GM19025 (cell line): Measurements from ENCODE around the gene DIPK2A.

ENCODE experiments used
- ATAC-seq: cut with Tn5 transposase; IDR thresholded peaks from one replicate; pipeline ENCODE4 v1.9.1; 2021; ENCODE audit warnings: mild to moderate bottlenecking, low read depth, moderate library complexity; ENCODE audit not compliant: unreplicated experiment

DIPK2A gene

GRCh38 chr3:143971359-143972154 is at the start of gene DIPK2A:
Gene DIPK2A, plus strand, starts transcription at chr3:143971823. Its CDS starts 510 bp downstream, at chr3:143972333.
- peak; percentile 54 for ATAC-seq

- ATAC-seq, result peak; percentile 59
These were observed 46.9 kb upstream of the DIPK2A start for GRCh38 chr3:143924522-143925285.

DNA sequence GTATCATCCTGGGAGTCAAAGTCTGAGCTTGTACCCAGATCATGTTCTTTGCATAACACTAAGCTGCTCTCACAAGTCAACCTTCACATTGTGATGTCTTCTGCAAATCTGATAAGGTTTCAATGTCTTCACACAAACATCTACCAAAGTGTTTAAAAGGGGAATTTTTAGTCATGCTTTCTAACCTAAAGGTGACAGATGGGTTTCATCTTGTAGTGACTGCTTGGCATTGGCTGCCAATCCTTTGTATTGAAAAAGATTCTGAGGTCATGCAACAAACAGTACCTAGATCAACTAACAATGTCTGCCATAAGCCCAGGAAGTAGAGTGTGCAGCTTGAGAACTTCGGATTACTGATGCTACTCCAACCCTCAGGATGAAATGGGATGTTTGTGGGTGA is 43.6 kb upstream of the DIPK2A start:
- ATAC-seq, result no peak

DNA sequence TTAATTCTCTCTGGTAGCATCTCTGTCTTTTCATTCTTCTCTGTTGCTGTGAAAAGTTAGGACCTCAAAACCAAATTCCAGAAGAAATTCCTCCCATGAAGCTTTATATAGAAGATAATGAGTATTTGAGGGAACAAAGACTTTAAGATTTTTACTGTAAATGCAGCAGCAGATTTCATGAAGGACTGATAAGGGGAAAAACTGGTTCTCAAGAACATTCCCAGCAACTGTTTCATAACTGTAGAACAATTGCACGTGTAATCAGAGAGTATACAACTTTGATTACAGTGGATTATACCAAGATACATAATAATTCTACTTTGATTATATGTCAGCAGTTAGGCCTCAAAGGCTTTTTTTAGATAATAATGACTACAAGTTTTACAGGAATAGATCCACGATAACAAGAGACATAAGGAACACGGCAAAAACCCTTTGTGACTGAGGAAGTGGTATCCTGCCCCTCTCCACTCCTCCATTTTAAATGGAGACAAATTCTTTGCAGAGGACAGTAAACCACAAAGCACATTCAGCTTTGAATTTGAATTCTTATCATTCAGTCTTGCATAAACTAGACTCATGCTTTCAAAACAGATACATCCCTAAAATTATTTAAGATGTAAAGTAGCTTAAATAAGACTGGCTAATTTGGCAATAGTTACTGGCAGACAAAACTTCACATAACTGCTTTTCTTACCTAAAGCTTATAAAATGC is 42.9 kb upstream of the DIPK2A start:
- no peak for ATAC-seq

- no peak for ATAC-seq
These were observed 36.8 kb upstream of the DIPK2A start for GRCh38 chr3:143934791-143935190.

DNA sequence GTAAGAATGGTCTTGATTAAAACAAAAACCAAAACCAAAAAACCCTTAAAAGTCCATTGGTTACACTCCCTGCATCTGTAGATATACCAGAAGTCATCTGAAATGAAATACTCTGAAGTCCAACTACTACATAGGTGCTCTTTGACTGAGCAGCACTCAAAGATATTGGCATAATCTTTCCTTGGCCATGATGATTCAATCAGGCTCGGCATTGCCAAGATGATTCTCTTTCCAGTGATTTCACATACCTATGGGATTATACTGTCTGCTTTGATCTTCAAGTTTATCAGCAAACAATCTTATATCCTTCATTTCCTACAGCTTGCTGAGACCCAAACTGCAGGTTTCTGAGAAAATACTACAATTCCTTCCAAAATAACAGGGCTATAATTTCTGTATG is 35.9 kb upstream of the DIPK2A start:
- no peak for ATAC-seq

GRCh38 chr3:143950810-143951209 is 20.8 kb upstream of the DIPK2A start:
- ATAC-seq, result no peak

- ATAC-seq, result peak; percentile 86
These were observed 20.2 kb upstream of the DIPK2A start for GRCh38 chr3:143951351-143951971.

- no peak for ATAC-seq
These were observed 19.0 kb upstream of the DIPK2A start for GRCh38 chr3:143952569-143953072.

DNA sequence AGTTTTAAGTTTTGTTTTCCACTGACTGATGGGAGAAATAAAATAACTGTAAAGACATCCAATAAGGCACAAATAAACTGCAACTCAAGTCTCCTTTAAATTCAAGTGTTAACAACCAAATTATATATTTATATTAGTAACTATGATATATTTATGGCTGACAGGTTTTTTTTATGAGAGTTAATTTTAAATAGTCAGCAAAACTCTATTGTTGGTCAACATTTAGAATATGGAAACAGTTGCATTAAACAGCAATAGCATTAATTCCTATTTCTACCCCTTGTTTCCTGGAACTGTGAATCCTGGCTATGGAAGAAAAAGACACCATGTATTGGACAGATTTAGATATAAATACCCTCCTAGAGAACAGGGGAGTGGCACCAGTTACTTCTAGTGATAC is 16.5 kb upstream of the DIPK2A start:
- no peak for ATAC-seq

GRCh38 chr3:143956838-143957237 is 14.8 kb upstream of the DIPK2A start:
- no peak for ATAC-seq

DNA sequence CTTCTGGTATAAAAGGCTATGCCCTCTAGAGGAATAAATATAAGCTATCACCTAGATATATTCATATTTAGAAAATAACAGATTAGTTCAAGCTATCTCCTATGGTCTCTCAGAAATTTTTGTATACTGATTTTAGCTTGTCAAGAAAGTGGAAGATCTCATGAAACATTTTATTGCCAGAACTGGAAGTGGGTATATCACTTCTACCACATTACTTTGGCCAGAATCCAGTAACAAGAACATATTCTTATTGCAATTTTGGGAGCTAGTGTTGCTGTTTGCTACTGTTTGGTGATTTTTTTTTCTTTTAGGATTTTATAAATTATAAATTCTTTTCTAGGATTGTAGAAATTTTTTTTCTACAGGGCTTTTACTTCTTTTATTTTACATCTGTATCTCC is 14.2 kb upstream of the DIPK2A start:
- ATAC-seq, result no peak

DNA sequence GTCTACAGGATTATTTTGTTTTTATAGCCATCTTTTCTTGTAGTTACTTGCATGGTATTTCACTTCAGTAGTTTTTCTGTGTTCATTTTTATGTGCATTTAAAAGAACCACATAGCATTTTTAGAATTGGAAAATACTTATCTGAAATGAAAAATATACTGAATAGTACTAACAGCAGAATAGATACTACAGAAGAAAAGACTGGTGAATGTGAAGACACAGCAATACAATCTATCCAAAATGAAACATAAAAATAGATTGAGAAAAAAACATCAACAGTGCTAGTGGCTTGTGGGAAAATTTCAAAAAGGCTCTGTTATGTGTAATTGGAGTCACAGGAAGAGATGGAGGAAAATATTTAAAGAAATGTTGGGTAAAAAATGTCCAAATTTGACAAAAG is 12.7 kb upstream of the DIPK2A start:
- ATAC-seq, result no peak

DNA sequence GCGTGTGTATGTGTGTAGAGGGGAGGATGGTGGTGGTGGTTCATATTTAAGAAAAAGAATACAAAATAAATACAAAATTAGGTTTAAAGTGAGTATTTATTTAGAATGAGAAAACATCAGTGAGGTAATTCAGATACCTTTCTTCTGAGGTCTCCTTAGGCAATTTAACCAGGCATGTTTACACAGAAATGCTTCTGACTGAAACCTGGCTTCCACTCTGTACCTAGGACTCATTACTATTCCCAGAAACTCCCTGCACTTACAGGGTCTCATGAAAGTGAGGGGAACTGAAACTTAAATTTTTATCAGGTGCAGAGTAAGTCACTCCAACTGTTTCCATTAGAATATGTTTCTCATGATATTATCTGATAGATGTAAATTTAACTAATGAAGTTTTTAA is 10.3 kb upstream of the DIPK2A start:
- ATAC-seq, result no peak

GRCh38 chr3:143963946-143964345 is 7.7 kb upstream of the DIPK2A start:
- no peak for ATAC-seq

DNA sequence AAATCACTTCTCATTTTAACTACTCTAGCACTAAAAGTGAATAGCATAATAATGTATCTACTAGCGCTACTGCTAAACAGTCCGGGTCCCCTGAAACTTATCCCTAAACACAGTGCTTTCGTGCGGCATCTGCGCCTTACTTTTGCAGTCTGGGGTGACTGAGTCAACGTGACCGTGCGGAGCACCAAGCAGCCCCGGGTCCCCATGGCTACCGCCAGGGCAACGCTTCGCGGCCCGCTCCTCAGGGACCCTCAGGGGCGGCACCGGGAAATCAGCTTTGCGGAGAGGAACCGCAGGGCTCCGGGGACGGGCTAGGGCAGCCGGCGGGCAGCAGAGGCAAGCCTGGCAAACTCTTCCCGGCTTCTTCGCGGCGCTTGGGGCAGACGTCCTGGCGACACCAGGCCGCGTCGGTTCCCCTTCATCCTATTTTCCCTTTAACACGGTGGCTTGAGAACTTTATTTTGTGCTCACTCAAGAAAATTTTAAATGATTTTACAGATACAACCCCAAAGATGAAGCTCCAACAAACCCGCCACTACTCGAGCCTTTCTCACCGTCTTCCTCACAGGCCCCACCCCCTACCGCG is 757 bp upstream of the DIPK2A start:
- ATAC-seq, result peak; percentile 6

DNA sequence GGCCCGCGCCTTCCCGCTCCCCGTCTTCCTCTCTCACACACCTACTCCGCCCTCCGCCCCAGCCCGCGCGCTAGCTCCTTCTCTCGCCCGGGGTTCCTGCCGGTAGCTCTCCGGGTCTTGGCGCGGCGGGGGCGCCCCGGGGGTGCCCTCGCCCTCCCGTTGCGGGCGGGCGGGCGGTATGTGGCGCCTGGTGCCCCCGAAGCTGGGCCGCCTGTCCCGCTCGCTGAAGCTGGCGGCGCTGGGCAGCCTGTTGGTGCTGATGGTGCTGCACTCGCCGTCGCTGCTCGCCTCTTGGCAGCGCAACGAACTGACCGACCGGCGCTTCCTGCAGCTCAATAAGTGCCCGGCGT is 507 bp downstream of the DIPK2A start:
- ATAC-seq, result no peak

GRCh38 chr3:143972505-143973258 is 1.1 kb downstream of the DIPK2A start:
- ATAC-seq, result peak; percentile 28

DNA sequence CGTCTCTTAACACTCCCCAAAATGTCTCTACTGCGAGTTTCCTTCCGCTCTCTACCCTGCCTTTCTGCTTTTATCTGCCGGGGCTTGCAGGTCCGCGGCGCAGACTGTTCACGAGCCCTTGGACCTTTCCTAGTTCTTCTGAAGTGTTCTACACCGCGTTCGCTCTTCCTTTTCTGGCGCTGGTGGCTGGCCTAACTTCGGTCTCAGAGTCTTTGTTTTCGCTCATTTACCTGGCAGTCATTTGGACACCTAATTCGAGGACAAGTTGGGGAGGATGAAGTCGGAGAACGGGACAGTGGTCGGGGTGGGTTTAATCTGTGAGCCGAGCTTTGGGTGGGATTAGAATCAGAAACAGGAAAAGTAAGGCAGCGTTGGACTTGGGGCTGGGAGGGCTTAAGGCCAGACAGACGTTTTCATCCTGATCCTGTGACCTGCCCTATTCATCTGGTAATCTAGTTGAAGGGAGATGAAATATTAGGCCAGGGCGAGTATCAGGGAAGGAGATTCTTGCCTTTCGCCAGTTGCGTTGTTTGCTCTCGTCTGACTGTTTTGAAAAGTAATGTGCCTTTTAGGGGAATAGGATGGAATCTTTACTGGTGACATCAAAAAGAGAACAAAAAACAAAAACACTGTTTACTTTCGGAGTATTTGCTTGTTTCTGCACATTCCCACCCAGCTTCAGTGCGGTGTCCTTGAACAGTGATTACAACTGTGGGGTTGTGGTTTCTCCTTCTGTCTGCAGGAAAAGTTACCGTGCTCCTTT is 1.8 kb downstream of the DIPK2A start:
- ATAC-seq, result no peak
